ENCODE measurements around the gene PLK5.

Gene PLK5

GRCh38 chr19:1521636-1522035 lies 2.2 kb upstream of the PLK5 start:
- Histone ChIP-seq H3K9ac (no peak overlapping the region), H3K27me3 (ENCODE audit: insufficient read depth, low read depth) (peaks cover 39% of the 10 kb centered on the region), H3K79me2 (ENCODE audit: insufficient read depth, low read depth) (no peaks in the 10 kb centered on the region), H3K27ac (no peak overlapping the region), H3K36me3 (ENCODE audit: insufficient read depth) (no peaks in the 10 kb centered on the region), H3K4me3 (IDR thresholded peaks at IDR 0.05; ENCODE audit: insufficient read depth, low read depth, low read length) (no peak overlapping the region), H3K4me1 (ENCODE audit: low read depth, poor library complexity, severe bottlenecking) (peaks cover 6% of the 10 kb centered on the region), H4K20me1 (ENCODE audit: insufficient read depth) (no peaks in the 10 kb centered on the region), H2AFZ (ENCODE audit: low read depth) (no peak overlapping the region), H3K4me2 (no peak overlapping the region)
- no peak for TF ChIP-seq CTCF (conservative IDR thresholded peaks at IDR 0.05; ENCODE audit: low read depth, low read length)

- Histone ChIP-seq H3K36me3 (ENCODE audit: insufficient read depth) (no peaks in the 10 kb centered on the region), H3K9ac (no peak overlapping the region), H2AFZ (ENCODE audit: low read depth) (no peak overlapping the region), H4K20me1 (ENCODE audit: insufficient read depth) (no peaks in the 10 kb centered on the region), H3K27ac (no peak overlapping the region), H3K4me3 (IDR thresholded peaks at IDR 0.05; ENCODE audit: insufficient read depth, low read depth, low read length) (no peak overlapping the region), H3K27me3 (ENCODE audit: insufficient read depth, low read depth) (peaks cover 41% of the 10 kb centered on the region), H3K79me2 (ENCODE audit: insufficient read depth, low read depth) (no peaks in the 10 kb centered on the region), H3K4me2 (no peak overlapping the region), H3K4me1 (ENCODE audit: low read depth, poor library complexity, severe bottlenecking) (peaks cover 6% of the 10 kb centered on the region)
- TF ChIP-seq CTCF (conservative IDR thresholded peaks at IDR 0.05; ENCODE audit: low read depth, low read length), result no peak
Observed at GRCh38 chr19:1522061-1522460, 1.8 kb upstream of the PLK5 start.

- H3K4me1 ChIP-seq (ENCODE audit: low read depth, poor library complexity, severe bottlenecking), result peaks cover 6% of the 10 kb centered on the region
- no peaks in the 10 kb centered on the region for H3K36me3 ChIP-seq (ENCODE audit: insufficient read depth)
- H3K79me2 ChIP-seq (ENCODE audit: insufficient read depth, low read depth), result no peaks in the 10 kb centered on the region
- no peak overlapping the region for H3K4me3 ChIP-seq (IDR thresholded peaks at IDR 0.05; ENCODE audit: insufficient read depth, low read depth, low read length)
- no peak overlapping the region for H3K27ac ChIP-seq
- no peak for TF ChIP-seq CTCF (conservative IDR thresholded peaks at IDR 0.05; ENCODE audit: low read depth, low read length)
- no peak overlapping the region for H3K4me2 ChIP-seq
- peaks cover 44% of the 10 kb centered on the region for H3K27me3 ChIP-seq (ENCODE audit: insufficient read depth, low read depth)
- H2AFZ ChIP-seq (ENCODE audit: low read depth), result no peak overlapping the region
- H3K9ac ChIP-seq, result no peak overlapping the region
- H4K20me1 ChIP-seq (ENCODE audit: insufficient read depth), result no peaks in the 10 kb centered on the region
Observed at GRCh38 chr19:1522838-1523237, 1.0 kb upstream of the PLK5 start.

- H3K27me3 ChIP-seq (ENCODE audit: insufficient read depth, low read depth), result peaks cover 43% of the 10 kb centered on the region
- H2AFZ ChIP-seq (ENCODE audit: low read depth), result no peak overlapping the region
- H3K4me1 ChIP-seq (ENCODE audit: low read depth, poor library complexity, severe bottlenecking), result peaks cover 6% of the 10 kb centered on the region
- no peak overlapping the region for H3K4me2 ChIP-seq
- no peak for TF ChIP-seq CTCF (conservative IDR thresholded peaks at IDR 0.05; ENCODE audit: low read depth, low read length)
- no peak overlapping the region for H3K27ac ChIP-seq
- no peaks in the 10 kb centered on the region for H3K36me3 ChIP-seq (ENCODE audit: insufficient read depth)
- H4K20me1 ChIP-seq (ENCODE audit: insufficient read depth), result no peaks in the 10 kb centered on the region
- no peak overlapping the region for H3K9ac ChIP-seq
- no peak overlapping the region for H3K4me3 ChIP-seq (IDR thresholded peaks at IDR 0.05; ENCODE audit: insufficient read depth, low read depth, low read length)
- no peaks in the 10 kb centered on the region for H3K79me2 ChIP-seq (ENCODE audit: insufficient read depth, low read depth)
Observed at GRCh38 chr19:1524287-1524971, 552 bp downstream of the PLK5 start.
